T-helper 2 cell treated with Interferon-gamma antibody and Interleukin-4, amounts not matched to agents 100 ng/mL and 5 ng/mL, for 36 hours (primary cell): ENCODE measurements around the gene RPS19BP1. TPM values are rescaled to one million over a fixed set of nuclear protein-coding genes. Genes with fewer than 3 reads are reported as not detected.

Experiments used
- intact Hi-C: fragments of 100-400 bp; cut with micrococcal nuclease; formaldehyde crosslinking; loops from one replicate; pipeline ENCODE4 v1.15.1; 2023
- total RNA-seq: library from RNA; stranded (reverse); gene quantifications from 2 replicates; pipeline ENCODE4 v1.2.3, GENCODE V29; 2022

The RPS19BP1 gene
- total RNA-seq, 1 donor from 2014 or later = 67.7 TPM

GRCh38 chr22:39529487-39529851, 3.1 kb downstream of the RPS19BP1 start:
- intact Hi-C loops = loop anchor here (1.0 to 10.0 kb wide), 2 partner anchors 36 to 375 kb away; partner anchors contain the start of gene CBX7

GRCh38 chr22:39528681-39529486, 3.7 kb downstream of the RPS19BP1 start:
- intact Hi-C loops = loop anchor here (1.0 to 10.0 kb wide), 2 partner anchors 36 to 374 kb away; partner anchors contain the start of gene CBX7

- intact Hi-C loops = loop anchor here (10.0 kb wide), 1 partner anchor 373 kb away; the partner anchor contains the start of gene CBX7
Observed at GRCh38 chr22:39528080-39528661, 4.4 kb downstream of the RPS19BP1 start.

GRCh38 chr22:39527481-39527961, 5.0 kb downstream of the RPS19BP1 start:
- intact Hi-C loops = loop anchor here (10.0 kb wide), 1 partner anchor 373 kb away; the partner anchor contains the start of gene CBX7

GRCh38 chr22:39526736-39527171, 5.8 kb downstream of the RPS19BP1 start:
- intact Hi-C loops = loop anchor here (10.0 kb wide), 1 partner anchor 372 kb away; the partner anchor contains the start of gene CBX7

GRCh38 chr22:39525658-39525975, 6.9 kb downstream of the RPS19BP1 start:
- intact Hi-C loops = loop anchor here (10.0 kb wide), 1 partner anchor 371 kb away; the partner anchor contains the start of gene CBX7

- intact Hi-C loops = loop anchor here (5.0 to 10.0 kb wide), 2 partner anchors 370 to 773 kb away; partner anchors contain the start of gene CBX7
Observed at GRCh38 chr22:39524753-39525657, 7.5 kb downstream of the RPS19BP1 start.

- intact Hi-C loops = loop anchor here (5.0 to 10.0 kb wide), 2 partner anchors 369 to 772 kb away; partner anchors contain the start of gene CBX7
Observed at GRCh38 chr22:39524089-39524752, 8.3 kb downstream of the RPS19BP1 start.

- intact Hi-C loops = loop anchor here (5.0 to 10.0 kb wide), 2 partner anchors 368 to 770 kb away; partner anchors contain the start of gene CBX7
Observed at GRCh38 chr22:39522567-39523300, 9.8 kb downstream of the RPS19BP1 start.

GRCh38 chr22:39522091-39522490, 10.5 kb downstream of the RPS19BP1 start:
- intact Hi-C loops = loop anchor here (5.0 to 10.0 kb wide), 2 partner anchors 367 to 770 kb away; partner anchors contain the start of gene CBX7

- intact Hi-C loops = loop anchor here (5.0 to 10.0 kb wide), 2 partner anchors 366 to 769 kb away; partner anchors contain the start of gene CBX7
Observed at GRCh38 chr22:39521106-39521885, 11.3 kb downstream of the RPS19BP1 start.

GRCh38 chr22:39520226-39521105, 12.1 kb downstream of the RPS19BP1 start, which contains the start of gene ATF4:
Gene ATF4 (plus strand): TSS chr22:39520562. CDS start chr22:39521446, 884 bp downstream.
- intact Hi-C loops = loop anchor here (1.0 to 10.0 kb wide), 5 partner anchors 12 to 768 kb away; partner anchors contain the start of genes CBX7, MIEF1, RPL3 and RPS19BP1

- intact Hi-C loops = loop anchor here (1.0 to 10.0 kb wide), 5 partner anchors 13 to 767 kb away; partner anchors contain the start of genes CBX7, MIEF1, RPL3 and RPS19BP1
Observed at GRCh38 chr22:39519681-39520225, 12.8 kb downstream of the RPS19BP1 start.

- intact Hi-C loops = no loop called here
Observed at GRCh38 chr22:39518996-39519680, 13.4 kb downstream of the RPS19BP1 start.

- intact Hi-C loops = no loop called here
Observed at GRCh38 chr22:39518144-39518786, 14.3 kb downstream of the RPS19BP1 start.

GRCh38 chr22:39517470-39517869, 15.1 kb downstream of the RPS19BP1 start:
- intact Hi-C loops = no loop called here
